MM.1S (cell line): ENCODE results near the gene TMEM135.

Experiments
- EZH2 ChIP-seq: fragments of 300-600 bp; sonication (generic); optimal IDR thresholded peaks from 2 replicates; pipeline ENCODE3; 2017; ENCODE audit warnings: low read depth, mild to moderate bottlenecking, antibody characterized with exemption, low read length, mixed read lengths
- EZH2phosphoT487 ChIP-seq: fragments of 300-600 bp; sonication (generic); IDR thresholded peaks from 2 replicates; pipeline ENCODE4 v1.6.1; 2018; ENCODE audit warnings: antibody characterized with exemption, low read length
- TF ChIP-seq, protein P1 (sequence below): fragments of 300-600 bp; sonication (generic); IDR thresholded peaks from 2 replicates; pipeline ENCODE4 v1.5.1; 2016; ENCODE audit warnings: antibody characterized with exemption, low read length, mixed read lengths

GRCh38 chr11:87127101-87127500 is 89.4 kb downstream of the TMEM135 start:
- TF ChIP-seq, protein P1, sequence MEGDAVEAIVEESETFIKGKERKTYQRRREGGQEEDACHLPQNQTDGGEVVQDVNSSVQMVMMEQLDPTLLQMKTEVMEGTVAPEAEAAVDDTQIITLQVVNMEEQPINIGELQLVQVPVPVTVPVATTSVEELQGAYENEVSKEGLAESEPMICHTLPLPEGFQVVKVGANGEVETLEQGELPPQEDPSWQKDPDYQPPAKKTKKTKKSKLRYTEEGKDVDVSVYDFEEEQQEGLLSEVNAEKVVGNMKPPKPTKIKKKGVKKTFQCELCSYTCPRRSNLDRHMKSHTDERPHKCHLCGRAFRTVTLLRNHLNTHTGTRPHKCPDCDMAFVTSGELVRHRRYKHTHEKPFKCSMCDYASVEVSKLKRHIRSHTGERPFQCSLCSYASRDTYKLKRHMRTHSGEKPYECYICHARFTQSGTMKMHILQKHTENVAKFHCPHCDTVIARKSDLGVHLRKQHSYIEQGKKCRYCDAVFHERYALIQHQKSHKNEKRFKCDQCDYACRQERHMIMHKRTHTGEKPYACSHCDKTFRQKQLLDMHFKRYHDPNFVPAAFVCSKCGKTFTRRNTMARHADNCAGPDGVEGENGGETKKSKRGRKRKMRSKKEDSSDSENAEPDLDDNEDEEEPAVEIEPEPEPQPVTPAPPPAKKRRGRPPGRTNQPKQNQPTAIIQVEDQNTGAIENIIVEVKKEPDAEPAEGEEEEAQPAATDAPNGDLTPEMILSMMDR: no peak
- no peak for TF ChIP-seq EZH2
- no peak for TF ChIP-seq EZH2phosphoT487
